ENCODE measurements around the gene SPANXN3.
A peak's percentile ranks its signal among the peaks of the same experiment; 100 is the strongest.
"Not testable (repeated sequence)": the region's sequence is repeated elsewhere in the genome, so short reads cannot be mapped to it uniquely, and the experiment has no call there.

SPANXN3 gene

GRCh38 chrX:143517375-143517774 lies at the start of gene SPANXN3:
SPANXN3 (minus strand) TSS chrX:143517475; CDS start chrX:143517391, 84 bp downstream.
- not testable (repeated sequence) for DNase-seq

GRCh38 chrX:143536176-143536575 lies 18.9 kb upstream of the SPANXN3 start:
- peak in 17 of 56 donors; percentile 0 to 30 (median 1) for DNase-seq

GRCh38 chrX:143502196-143502595 lies 15.1 kb downstream of the SPANXN3 start:
- not testable (repeated sequence) for DNase-seq

- no peak for DNase-seq
Observed at GRCh38 chrX:143500751-143501150, 16.5 kb downstream of the SPANXN3 start.

GRCh38 chrX:143486105-143486504 lies 31.2 kb downstream of the SPANXN3 start:
- DNase-seq = no peak

GRCh38 chrX:143476751-143477150 lies 40.5 kb downstream of the SPANXN3 start:
- no peak for DNase-seq

- no peak for DNase-seq
Observed at GRCh38 chrX:143472347-143472938, 44.8 kb downstream of the SPANXN3 start.

- DNase-seq = no peak
Observed at GRCh38 chrX:143466130-143466529, 51.1 kb downstream of the SPANXN3 start.

GRCh38 chrX:143462696-143463095 lies 54.6 kb downstream of the SPANXN3 start:
- no peak for DNase-seq

GRCh38 chrX:143461606-143462005 lies 55.7 kb downstream of the SPANXN3 start:
- no peak for DNase-seq

All from amygdala (tissue), 56 donors.